Jurkat, Clone E6-1 (cell line): ENCODE results near the gene C12orf60. TPM values are rescaled to one million over a fixed set of nuclear protein-coding genes. Genes with fewer than 3 reads are reported as not detected.
"Not testable (repeated sequence)": the region's sequence is repeated elsewhere in the genome, so short reads cannot be mapped to it uniquely, and the experiment has no call there.

Experiments
- DNase-seq: peaks from one replicate; pipeline ENCODE4 v3.0.0-alpha.2; 2011; ENCODE audit warnings: low read depth, low spot score
- H3K4me3 ChIP-seq: 2 replicates; pipeline ENCODE4 v1.5.1; 2011; ENCODE audit warnings: mild to moderate bottlenecking, low read length, control low read depth, moderate library complexity
- polyA plus RNA-seq: library from polyadenylated mRNA; unstranded; fragments of >200 nt; gene quantifications from one replicate; pipeline ENCODE4 v1.2.1, GENCODE V29; 2012; ENCODE audit warnings: missing spikeins; ENCODE audit not compliant: insufficient read length, insufficient read depth

The C12orf60 gene, protein sequence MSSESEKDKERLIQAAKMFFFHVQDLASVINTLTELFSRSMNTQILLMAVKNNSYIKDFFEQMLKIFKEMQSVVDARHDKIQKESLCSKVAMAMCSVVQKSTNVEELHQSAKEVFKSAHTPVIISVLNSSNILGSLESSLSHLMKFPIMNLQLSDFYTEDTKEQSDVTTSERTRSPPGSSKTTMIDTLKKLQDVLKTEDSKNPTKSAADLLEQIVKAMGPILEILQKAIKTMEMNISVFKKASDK
- polyA plus RNA-seq = 3.9 TPM

DNA sequence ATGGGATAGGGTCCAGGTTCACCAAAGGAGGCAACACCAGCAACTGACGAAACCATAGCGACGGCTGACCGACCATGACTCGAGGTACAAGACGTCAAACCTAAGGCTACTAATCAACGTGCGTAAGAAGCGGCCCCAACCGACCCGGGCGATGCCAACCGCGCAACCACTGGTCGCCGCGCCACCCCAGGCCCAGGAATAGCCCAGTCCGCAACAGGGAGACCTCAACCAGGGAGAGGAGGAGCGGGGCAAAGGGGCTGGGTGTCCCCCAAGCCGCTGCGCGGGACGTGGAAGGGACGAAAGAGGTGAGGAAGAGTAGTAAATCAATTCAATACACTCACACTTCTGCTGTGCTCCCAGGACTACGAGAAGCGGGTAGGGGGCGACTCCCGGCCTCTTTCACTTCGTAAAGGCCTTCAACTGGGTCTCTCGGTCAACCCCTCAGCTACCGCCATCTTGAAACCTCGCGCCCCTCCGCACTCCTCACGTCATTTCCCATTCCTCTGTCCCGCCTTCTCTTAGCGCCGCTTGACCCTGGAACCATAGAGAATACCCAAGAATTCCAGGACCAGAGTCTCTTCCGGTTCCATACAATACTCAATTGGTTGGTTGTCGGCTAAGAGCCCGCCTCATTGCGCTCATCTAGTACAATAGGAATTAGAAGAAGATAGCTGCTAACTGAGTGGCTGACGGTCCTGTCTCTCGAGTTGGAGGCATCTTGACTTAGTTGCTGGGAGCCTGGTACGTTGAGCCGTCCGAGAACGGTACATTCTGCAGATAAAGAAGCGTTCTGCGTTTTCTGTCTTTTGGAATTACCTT, at the start of gene C12orf60, which contains the start of gene WBP11:
C12orf60 (plus strand) TSS at position 660 of the 819 bp plus-strand sequence. CDS start 19,266 bp downstream, outside the sequence.
WBP11 (minus strand) TSS at position 468 of the 819 bp plus-strand sequence. CDS start 2,095 bp downstream, outside the sequence.
- H3K4me3 ChIP-seq = peak within 1 kb of the TSS; percentile 94

DNA sequence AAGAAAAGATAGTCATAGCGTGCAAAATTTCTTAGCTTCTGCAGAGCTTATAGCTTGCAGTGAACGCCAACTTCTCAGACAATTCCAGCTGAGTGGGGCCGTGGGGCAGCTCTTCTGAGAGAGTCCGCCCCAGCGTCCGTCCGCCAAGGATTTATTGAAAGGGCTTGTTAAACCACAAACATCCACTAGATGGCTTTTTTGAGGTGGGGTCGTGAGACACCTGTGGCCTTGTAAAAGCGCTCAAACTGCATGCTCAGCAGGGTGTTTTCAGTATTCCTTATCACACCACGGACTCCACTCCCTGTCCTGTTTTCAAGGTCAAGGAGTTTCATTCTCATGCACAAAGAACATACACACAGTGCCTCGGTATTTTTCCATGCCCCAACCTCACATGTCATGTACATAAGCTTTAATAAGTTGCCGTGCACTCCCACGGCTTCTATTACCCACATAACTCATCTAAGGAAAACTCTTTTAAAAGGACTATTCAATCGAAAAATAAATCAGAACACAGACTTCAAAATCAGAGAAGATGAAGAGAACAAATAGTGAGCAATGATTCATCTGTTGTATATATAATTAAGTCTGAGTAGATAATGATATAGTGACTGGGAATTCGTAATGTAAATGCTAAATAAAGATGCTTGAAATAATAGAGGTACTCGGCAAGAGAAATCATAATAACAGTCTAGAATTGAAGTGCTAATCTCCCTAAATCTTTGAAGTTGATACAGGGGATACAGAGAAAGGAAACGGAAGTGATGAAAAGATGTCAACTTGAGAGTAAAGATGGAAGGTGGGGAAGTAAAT, 46.9 kb upstream of the C12orf60 start:
- H3K4me3 ChIP-seq = no peak overlapping the region
- DNase-seq = no peak

More for the DNA sequence above, at the start of gene C12orf60, which contains the start of gene WBP11:
- peak; percentile 99 for DNase-seq

DNA sequence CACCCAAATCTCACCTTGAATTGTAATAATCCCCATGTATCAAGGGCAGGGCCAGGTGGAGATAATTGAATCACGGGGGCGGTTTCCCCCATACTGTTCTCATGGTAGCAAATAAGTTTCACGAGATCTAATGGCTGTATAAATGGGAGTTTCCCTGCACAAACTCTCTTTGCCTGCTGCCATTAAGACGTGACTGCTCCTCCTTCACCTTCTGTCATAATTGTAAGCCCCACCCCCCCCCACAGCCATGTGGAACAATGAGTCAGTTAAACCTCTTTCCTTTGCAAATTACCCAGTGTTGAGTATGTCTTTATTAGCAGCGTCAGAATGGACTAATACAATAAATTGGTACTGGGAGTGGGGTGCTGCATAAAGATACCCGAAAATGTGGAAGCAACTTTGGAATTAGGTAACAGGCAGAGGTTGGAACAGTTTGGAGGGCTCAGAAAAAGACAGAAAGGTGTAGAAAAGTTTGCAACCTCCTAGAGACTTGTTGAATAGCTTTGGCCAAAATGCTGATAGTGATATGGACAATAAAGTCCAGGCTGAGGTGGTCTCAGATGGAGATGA, 43.7 kb upstream of the C12orf60 start:
- H3K4me3 ChIP-seq, DNase-seq: not testable (repeated sequence)

DNA sequence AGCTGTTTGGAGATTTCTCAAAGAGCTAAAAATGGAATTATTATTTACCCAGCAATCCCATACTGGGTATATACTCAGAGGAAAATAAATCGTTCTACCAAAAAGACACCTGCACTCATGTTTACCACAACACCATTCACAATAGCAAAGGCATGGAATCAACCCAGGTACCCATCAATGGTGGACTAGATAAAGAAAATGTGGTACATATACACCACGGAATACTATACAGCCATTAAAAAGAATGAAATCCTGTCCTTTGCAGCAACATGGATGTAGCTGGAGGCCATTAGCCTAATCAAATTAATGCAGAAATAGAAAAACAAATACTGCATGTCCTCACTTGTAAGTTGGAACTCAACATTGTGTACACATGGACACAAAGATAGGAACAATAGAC, 38.1 kb upstream of the C12orf60 start:
- H3K4me3 ChIP-seq = no peak overlapping the region
- no peak for DNase-seq

DNA sequence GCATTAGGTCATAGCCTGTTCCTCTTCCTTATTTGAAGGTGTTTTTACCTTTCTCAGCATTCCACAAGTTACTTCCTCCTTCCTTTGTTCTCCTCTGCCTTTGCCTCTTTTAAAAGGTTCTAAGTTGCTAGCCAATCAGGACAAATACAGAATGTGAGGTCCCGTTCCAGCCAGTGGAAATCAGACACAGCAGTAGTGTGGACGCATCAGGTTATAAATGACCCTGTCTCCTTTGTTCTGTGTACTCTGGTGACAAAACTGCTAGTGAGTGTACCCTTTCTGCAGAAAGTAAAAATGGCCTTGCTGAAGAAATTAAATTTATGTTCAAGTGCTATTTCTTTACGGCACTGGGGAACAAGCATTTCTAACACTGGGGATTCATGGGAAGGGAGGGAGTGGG, 37.5 kb upstream of the C12orf60 start:
- DNase-seq, H3K4me3 ChIP-seq: not testable (repeated sequence)

DNA sequence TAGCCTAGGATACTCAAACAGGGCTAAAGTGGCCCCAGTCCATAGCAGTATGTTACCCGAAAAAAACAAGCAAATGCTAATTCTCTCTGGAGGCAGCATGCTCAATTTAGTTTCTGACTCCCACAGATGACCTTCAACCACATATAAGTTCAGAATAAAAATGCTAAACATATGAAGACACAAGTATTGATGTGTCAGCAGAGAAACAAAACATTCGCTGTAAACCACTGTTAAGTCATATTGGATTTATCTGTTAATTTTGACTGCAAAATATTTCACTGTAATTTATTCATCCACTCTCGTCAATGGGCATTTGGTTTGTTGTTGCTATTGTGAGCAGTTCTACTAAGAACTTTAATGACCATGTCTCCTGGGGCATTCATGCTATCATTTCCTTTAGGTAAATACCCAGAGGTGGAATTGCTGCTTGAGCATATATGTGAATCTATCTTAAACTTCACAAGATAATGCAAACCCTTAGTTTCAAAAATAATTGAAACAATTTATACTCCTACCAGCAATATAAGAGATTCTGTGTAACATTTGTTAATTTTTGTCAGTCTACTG, 36.7 kb upstream of the C12orf60 start:
- no peak overlapping the region for H3K4me3 ChIP-seq
- no peak for DNase-seq

DNA sequence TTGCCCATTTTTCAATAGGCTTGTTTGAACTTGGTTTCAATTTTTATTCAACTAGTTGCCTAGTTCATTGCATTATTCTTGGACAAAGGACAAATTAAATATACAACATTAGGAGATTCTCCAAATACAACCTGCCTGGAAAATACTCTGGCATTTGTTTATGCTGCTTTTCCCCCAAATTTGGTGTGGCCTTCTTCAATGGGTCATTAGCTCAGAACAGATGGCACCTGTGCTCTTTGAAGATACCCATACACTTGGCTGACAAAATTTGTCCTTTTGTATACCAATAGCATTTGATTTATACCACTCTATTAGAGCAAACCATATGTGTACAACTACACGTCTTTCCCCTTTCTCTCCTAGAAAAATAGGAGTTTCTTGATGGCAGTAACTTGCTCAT, 35.9 kb upstream of the C12orf60 start:
- H3K4me3 ChIP-seq = no peak overlapping the region

DNA sequence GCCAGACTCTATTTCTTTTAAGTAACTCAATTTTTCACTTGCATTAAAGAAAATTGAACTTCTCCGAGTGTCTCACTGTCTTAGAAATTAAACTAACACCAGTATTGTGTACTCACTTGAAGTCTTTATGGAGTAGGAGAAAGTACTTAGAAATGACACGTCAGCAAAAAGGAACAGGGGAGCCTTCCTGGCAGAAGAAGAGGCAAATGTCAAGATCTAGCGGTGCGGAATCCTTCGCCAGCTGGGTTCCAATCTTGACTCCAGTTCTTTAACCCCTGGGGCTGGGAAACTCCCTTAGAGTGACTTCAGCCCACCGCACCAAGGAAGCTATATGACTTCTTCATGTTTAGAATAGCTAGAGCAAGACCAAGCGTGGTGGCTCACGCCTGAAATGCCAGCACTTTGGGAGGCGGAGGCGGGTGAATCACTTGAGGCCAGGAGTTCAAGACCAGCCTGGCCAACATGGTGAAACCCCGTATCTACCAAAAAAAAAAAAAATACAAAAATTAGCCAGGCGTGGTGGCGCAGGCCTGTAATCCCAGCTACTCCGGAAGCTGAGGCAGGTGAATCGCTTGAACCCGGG, 34.6 kb upstream of the C12orf60 start:
- H3K4me3 ChIP-seq = no peak overlapping the region
- DNase-seq = no peak

More for the DNA sequence above, 35.9 kb upstream of the C12orf60 start:
- DNase-seq = no peak

DNA sequence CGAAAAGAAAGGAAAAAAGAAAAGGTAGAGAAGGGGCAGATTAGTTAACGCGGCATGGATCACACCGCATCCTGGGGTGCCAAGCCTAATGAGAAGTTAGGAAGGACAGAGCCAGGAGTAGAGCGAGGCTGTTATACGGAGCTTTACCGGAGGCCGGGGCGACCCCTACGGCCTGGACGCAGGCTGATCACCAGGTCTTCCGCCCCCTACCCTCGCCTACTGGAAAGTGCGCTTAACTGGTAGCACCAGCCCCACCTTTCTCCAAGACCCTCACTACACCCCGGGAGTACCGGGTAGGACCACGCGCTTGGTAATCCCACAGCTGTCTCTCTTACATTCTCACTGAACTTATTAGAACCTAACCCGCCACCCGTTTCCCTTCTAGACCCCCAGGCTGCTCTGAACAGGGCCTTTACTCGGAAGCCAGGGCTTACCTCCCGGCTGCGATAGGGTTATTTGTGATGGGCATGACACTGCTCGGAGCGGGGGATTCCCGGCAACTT, 34.0 kb upstream of the C12orf60 start:
- H3K4me3 ChIP-seq = peak overlapping the region; percentile 94
- no peak for DNase-seq

DNA sequence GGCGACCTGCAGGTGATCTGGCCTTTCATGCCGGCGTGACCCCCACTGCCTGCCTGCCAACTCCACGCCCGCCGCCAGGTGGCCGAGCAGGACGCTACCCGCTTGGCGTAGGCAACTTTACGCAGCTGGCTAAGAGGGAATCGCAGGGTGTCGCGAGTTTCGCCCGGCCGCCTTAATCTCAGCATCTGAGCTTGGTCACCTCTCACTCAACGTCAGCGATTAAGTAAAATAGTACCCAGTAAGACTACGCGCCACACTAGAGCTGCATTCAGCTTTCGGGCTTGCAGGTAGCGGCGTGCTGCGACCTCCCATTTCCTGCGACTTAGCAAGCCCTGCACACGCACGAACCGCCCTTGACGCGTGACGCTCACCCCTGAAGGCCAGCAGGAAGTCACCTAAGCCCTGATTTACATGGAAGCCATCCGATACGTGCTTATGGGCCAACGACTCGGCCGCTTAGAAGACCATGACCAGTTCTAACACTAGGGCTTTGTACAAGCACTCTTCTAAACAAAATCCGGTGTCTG, 33.4 kb upstream of the C12orf60 start:
- peak; percentile 83 for DNase-seq
- peak overlapping the region; percentile 94 for H3K4me3 ChIP-seq

DNA sequence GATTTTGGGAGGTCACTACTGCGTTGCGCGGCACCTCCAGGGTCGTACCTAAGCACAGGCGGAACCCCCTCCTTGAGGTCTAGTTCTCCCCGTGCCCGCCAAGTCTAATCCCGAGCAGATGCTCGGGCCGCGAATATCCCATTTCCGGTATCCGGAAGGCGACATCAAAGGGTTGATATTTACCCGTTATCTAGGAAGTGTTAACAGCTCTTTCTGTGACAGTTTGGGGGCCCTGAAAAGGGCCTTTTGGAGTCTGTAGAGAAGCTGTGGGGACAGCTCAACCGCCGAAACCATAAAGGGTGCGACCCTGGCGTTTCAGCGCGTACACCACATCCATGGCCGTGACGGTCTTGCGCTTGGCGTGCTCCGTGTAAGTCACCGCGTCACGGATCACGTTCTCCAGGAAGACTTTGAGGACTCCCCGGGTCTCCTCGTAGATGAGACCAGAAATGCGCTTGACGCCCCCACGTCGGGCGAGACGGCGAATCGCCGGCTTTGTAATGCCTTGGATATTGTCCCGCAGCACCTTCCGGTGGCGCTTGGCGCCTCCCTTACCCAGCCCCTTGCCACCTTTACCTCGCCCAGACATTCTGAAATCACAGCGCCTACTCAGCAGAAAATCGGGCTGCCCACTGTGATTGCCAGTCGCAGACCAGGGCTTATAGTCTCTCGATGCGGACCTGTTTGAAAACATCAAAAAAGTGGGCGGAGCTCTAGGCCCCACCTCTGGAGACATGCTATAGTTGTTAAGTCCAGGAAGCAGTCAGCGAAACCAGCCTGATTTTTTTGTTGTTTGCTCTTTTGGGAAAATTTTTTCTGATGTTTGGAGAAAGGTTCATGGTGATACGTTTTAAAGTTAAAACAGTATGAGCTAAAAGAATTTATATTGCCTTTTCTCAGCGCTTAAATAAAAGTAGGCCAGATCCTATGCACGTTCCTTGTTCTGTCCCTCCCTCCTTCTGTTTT, 32.7 kb upstream of the C12orf60 start:
- H3K4me3 ChIP-seq = peak overlapping the region; percentile 94
- peak; percentile 94 for DNase-seq

DNA sequence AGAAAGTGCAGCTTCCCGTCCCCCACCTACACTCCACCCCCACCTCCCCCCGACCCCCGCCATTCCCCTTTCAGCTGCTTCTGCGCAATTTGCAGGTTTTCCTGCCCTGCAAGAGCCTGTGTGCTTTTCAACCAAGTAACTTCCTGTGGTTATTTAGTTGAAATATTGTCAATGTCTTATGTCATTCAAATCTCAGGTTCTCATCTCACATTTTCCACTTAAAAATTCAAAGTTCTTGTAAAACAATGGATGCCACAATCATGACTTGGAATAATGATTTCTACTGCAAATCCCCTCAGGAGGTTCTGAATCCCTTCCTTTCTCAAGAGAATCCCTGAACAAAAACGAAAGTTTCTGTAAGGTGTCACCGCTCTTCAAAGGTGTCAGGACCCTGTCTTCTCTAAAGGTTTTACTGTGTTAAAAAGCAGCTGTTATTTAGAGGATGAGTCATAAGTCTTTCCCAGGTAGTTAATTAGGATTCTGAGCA, 31.8 kb upstream of the C12orf60 start:
- H3K4me3 ChIP-seq = peak overlapping the region; percentile 94
- DNase-seq = peak; percentile 63

DNA sequence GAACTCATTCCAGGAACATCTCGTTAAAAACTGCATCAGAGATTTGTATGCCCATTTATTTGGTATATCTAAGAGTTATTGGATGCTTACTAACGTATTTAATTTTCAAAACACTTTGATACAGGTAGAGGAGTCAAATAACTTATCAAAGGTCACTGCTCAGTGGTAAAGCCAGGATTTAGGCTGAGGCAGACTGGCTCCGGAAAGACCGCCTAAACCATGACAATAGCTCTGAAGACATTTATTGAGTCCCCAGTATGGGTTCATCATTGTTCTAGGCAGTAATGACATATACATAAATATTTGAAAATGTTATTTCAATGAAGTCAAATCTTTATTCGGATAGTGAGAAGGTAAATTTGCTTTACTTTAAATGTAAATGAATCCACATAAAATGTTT, 30.5 kb upstream of the C12orf60 start:
- H3K4me3 ChIP-seq = no peak overlapping the region
- DNase-seq = no peak

DNA sequence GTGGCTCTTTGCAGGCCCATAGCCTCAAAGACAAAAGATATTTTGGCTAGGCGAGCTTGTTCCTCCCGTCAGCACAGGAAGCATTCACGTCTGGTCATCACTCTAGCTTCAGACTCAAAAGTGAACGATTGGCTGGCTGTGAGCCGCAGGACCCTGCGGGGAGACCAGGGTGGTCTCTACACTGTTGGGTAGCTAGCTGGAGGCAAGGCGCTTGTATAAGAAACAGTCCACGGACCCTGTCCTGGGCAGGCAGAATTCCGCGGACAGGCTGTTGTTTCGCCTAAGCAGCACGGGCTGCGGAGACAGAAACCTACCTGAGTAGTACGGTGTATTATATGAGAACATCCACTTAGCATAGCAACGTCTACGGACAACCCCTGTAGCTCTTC, 29.8 kb upstream of the C12orf60 start:
- DNase-seq = no peak
- no peak overlapping the region for H3K4me3 ChIP-seq

DNA sequence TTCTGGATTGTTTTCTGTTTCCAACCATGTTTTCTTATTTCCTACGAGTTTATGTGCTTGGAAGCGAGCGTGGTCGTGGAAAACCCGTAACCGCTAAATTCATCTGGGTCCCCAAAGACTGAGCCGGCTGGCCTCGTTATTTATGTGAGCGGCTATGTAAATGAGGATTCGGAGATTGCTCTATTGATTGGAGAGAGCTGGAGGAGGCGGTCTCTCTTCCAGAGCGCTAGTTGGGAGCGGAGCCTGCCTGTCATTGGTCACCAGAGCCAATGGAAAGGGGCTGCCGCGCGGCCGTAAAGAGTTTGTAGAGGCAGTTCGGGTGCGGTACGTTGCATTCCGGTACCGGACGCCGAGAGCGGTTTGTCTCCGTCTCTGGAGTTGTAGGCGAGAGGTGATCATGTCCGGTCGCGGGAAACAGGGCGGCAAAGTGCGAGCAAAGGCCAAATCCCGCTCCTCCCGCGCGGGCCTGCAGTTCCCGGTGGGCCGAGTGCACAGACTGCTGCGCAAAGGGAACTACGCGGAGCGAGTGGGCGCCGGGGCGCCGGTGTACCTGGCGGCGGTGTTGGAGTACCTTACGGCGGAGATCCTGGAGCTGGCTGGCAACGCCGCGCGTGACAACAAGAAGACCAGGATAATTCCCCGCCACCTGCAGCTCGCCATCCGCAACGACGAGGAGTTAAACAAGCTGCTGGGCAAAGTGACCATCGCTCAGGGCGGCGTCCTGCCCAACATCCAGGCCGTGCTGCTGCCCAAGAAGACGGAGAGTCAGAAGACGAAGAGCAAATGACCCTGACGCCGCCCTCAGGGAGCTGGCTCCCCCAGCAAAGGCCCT, 29.2 kb upstream of the C12orf60 start:
- no peak for DNase-seq
- H3K4me3 ChIP-seq = no peak overlapping the region
